H9 (cell line): ENCODE data around the gene HORMAD2. TPM values are rescaled to one million over a fixed set of nuclear protein-coding genes. Genes with fewer than 3 reads are reported as not detected.

Source experiments
- DNase-seq: peaks from one replicate; pipeline ENCODE4 v3.0.0-alpha.2; 2017
- H2AFZ ChIP-seq: one replicate; pipeline ENCODE4 v1.6.1; 2013; ENCODE audit warnings: mild to moderate bottlenecking, low read length, control low read depth, moderate library complexity
- H2AK5ac ChIP-seq: 2 replicates; pipeline ENCODE4 v1.6.1; 2013; ENCODE audit warnings: low read length, control low read depth, mixed read lengths; ENCODE audit not compliant: insufficient read length
- H2BK120ac ChIP-seq: one replicate; pipeline ENCODE4 v1.6.1; 2013; ENCODE audit warnings: low read depth, mild to moderate bottlenecking, low read length, control low read depth, inconsistent platforms; ENCODE audit not compliant: poor library complexity, severe bottlenecking
- H2BK12ac ChIP-seq: 2 replicates; pipeline ENCODE4 v1.6.1; 2013; ENCODE audit warnings: low read length, control low read depth, mixed read lengths, low read depth; ENCODE audit not compliant: insufficient read length
- H2BK15ac ChIP-seq: 2 replicates; pipeline ENCODE4 v1.6.1; 2013; ENCODE audit warnings: low read depth, low read length, control low read depth
- H2BK20ac ChIP-seq: one replicate; pipeline ENCODE4 v1.6.1; 2013; ENCODE audit warnings: low read depth, mild to moderate bottlenecking, low read length, control low read depth, inconsistent platforms; ENCODE audit not compliant: poor library complexity, severe bottlenecking
- H2BK5ac ChIP-seq: 2 replicates; pipeline ENCODE4 v1.6.1; 2013; ENCODE audit warnings: low read length, control low read depth, mixed read lengths; ENCODE audit not compliant: insufficient read length
- H3K14ac ChIP-seq: 2 replicates; pipeline ENCODE4 v1.6.1; 2013; ENCODE audit warnings: low read length, control low read depth; ENCODE audit not compliant: insufficient read depth
- H3K18ac ChIP-seq: 2 replicates; pipeline ENCODE4 v1.6.1; 2013; ENCODE audit warnings: low read depth, mild to moderate bottlenecking, mixed read lengths, low read length, control low read depth; ENCODE audit not compliant: insufficient read length
- H3K23ac ChIP-seq: 2 replicates; pipeline ENCODE4 v1.6.1; 2013; ENCODE audit warnings: low read length, control low read depth, mixed read lengths, low read depth; ENCODE audit not compliant: insufficient read length
- H3K23me2 ChIP-seq: 2 replicates; pipeline ENCODE4 v1.6.1; 2013; ENCODE audit warnings: low read depth, mild to moderate bottlenecking, mixed read lengths, low read length, control low read depth; ENCODE audit not compliant: insufficient read length, poor library complexity, severe bottlenecking
- H3K27ac ChIP-seq: 2 replicates; pipeline ENCODE4 v1.5.1; 2013; ENCODE audit warnings: low read length, control low read depth, mixed read lengths, low read depth; ENCODE audit not compliant: insufficient read length
- H3K27me3 ChIP-seq: 2 replicates; pipeline ENCODE4 v1.6.1; 2013; ENCODE audit warnings: low read length, control low read depth, inconsistent platforms; ENCODE audit not compliant: insufficient read depth
- H3K4ac ChIP-seq: 2 replicates; pipeline ENCODE4 v1.6.1; 2013; ENCODE audit warnings: low read depth, mild to moderate bottlenecking, control low read depth, inconsistent platforms, low read length, moderate library complexity
- H3K4me1 ChIP-seq: 2 replicates; pipeline ENCODE4 v1.6.1; 2013; ENCODE audit warnings: low read length, control low read depth, inconsistent platforms; ENCODE audit not compliant: insufficient read depth
- H3K4me2 ChIP-seq: 2 replicates; pipeline ENCODE4 v1.6.1; 2013; ENCODE audit warnings: low read length, control low read depth, mixed read lengths; ENCODE audit not compliant: insufficient read length, insufficient read depth
- H3K56ac ChIP-seq: 2 replicates; pipeline ENCODE4 v1.6.1; 2013; ENCODE audit warnings: low read depth, mild to moderate bottlenecking, mixed read lengths, low read length, control low read depth; ENCODE audit not compliant: insufficient read length
- H3K79me1 ChIP-seq: 2 replicates; pipeline ENCODE4 v1.6.1; 2013; ENCODE audit warnings: low read depth, mild to moderate bottlenecking, moderate library complexity, low read length, control low read depth, inconsistent platforms; ENCODE audit not compliant: insufficient read depth, poor library complexity, severe bottlenecking
- H3K79me2 ChIP-seq: 2 replicates; pipeline ENCODE4 v1.6.1; 2013; ENCODE audit warnings: low read length, control low read depth, inconsistent platforms; ENCODE audit not compliant: insufficient read depth
- H3K9ac ChIP-seq: 2 replicates; pipeline ENCODE4 v1.6.1; 2013; ENCODE audit warnings: low read length, control low read depth, mixed read lengths; ENCODE audit not compliant: insufficient read length; ENCODE audit errors: extremely low read depth
- H3K9me3 ChIP-seq: one replicate; pipeline ENCODE4 v1.6.1; 2013; ENCODE audit warnings: low read depth, low read length, inconsistent platforms; ENCODE audit not compliant: control insufficient read depth
- H3T11ph ChIP-seq: one replicate; pipeline ENCODE4 v1.6.1; 2013; ENCODE audit warnings: mild to moderate bottlenecking, low read length, control low read depth, inconsistent platforms
- H4K20me1 ChIP-seq: one replicate; pipeline ENCODE4 v1.6.1; 2013; ENCODE audit not compliant: control insufficient read depth, insufficient read length, insufficient read depth
- H4K5ac ChIP-seq: 2 replicates; pipeline ENCODE4 v1.6.1; 2013; ENCODE audit warnings: low read depth, mild to moderate bottlenecking, mixed read lengths, low read length, control low read depth; ENCODE audit not compliant: insufficient read length
- H4K8ac ChIP-seq: replicated peaks from 2 replicates; pipeline ENCODE4 v1.6.1; 2013; ENCODE audit warnings: low read length, control low read depth, mixed read lengths, low read depth; ENCODE audit not compliant: insufficient read length
- H4K91ac ChIP-seq: 2 replicates; pipeline ENCODE4 v1.6.1; 2013; ENCODE audit warnings: low read depth, mild to moderate bottlenecking, moderate library complexity, mixed read lengths, low read length, control low read depth; ENCODE audit not compliant: insufficient read length
- H3K27ac Mint-ChIP-seq, 3 experiments: 2 replicates in 2 of 3; 3 replicates in 1 of 3; pipeline ENCODE4 v1.8.0; 2020 to 2021; ENCODE audit warnings: mixed read lengths in 3 of 3, mild to moderate bottlenecking in 1 of 3, moderate library complexity in 1 of 3
- H3K27me3 Mint-ChIP-seq: 2 replicates; pipeline ENCODE4 v1.8.0; 2021; ENCODE audit warnings: low read depth, mild to moderate bottlenecking, moderate library complexity, mixed read lengths
- H3K36me3 Mint-ChIP-seq, 3 experiments: 2 replicates in 2 of 3; 3 replicates in 1 of 3; pipeline ENCODE4 v1.8.0; 2020 to 2021; ENCODE audit warnings: low read depth in 3 of 3, mixed read lengths in 3 of 3; ENCODE audit not compliant: insufficient read depth in 1 of 3
- H3K4me1 Mint-ChIP-seq, 2 experiments: 2 replicates each; pipeline ENCODE4 v1.8.0; 2020; ENCODE audit warnings: mixed read lengths in 2 of 2
- H3K4me3 Mint-ChIP-seq, 2 experiments: 2 replicates in 1 of 2; 3 replicates in 1 of 2; pipeline ENCODE4 v1.8.0; 2020 to 2021; ENCODE audit warnings: mild to moderate bottlenecking in 2 of 2, mixed read lengths in 2 of 2, moderate library complexity in 1 of 2
- H3K9me3 Mint-ChIP-seq, 2 experiments: 2 replicates in 1 of 2; 3 replicates in 1 of 2; pipeline ENCODE4 v1.8.0; 2020; ENCODE audit warnings: mild to moderate bottlenecking in 2 of 2, mixed read lengths in 2 of 2, moderate library complexity in 1 of 2
- CTCF ChIP-seq: fragments of 200-600 bp; sonication (generic); conservative IDR thresholded peaks from 3 replicates; pipeline ENCODE4 v1.8.0; 2021; ENCODE audit warnings: antibody characterized with exemption, mild to moderate bottlenecking
- WGBS: extraction: QIAGEN DNeasy Blood & Tissue Kit; methylation state at CpG from one replicate; pipeline ENCODE4 v1.1.7; 2013; ENCODE audit warnings: missing lambda C conversion rate, low lambda C conversion rate, mixed read lengths; ENCODE audit not compliant: insufficient read length; ENCODE audit errors: extremely low coverage; 5-methylcytosine and 5-hydroxymethylcytosine counted together
- total RNA-seq: library from RNA; stranded (reverse); gene quantifications from 2 replicates; pipeline ENCODE4 v1.2.1, GENCODE V29; 2021

The HORMAD2 gene
- total RNA-seq, 1 experiment from 2014 or later: not detected

GRCh38 chr22:30044881-30045493 is 35.3 kb upstream of the HORMAD2 start:
- Histone ChIP-seq H2BK120ac (no peak overlapping the region), H3K27ac (no peak overlapping the region), H4K5ac (no peak overlapping the region), H3K79me2 (no peaks in the 10 kb centered on the region), H3K23ac (no peak overlapping the region), H2BK12ac (no peak overlapping the region), H3K79me1 (no peaks in the 10 kb centered on the region), H3K4me2 (no peak overlapping the region), H3K23me2 (no peaks in the 10 kb centered on the region), H3K18ac (no peak overlapping the region), H3K56ac (no peak overlapping the region), H3K4me1 (no peaks in the 10 kb centered on the region), H4K8ac (no peak overlapping the region), H4K91ac (no peak overlapping the region), H2BK5ac (no peak overlapping the region), H3K9me3 (no peaks in the 10 kb centered on the region), H2AK5ac (no peak overlapping the region), H4K20me1 (no peaks in the 10 kb centered on the region), H2BK15ac (no peak overlapping the region), H3K4ac (no peak overlapping the region), H3K27me3 (no peaks in the 10 kb centered on the region), H3T11ph (no peak overlapping the region), H3K14ac (no peak overlapping the region), H3K9ac (no peak overlapping the region), H2AFZ (no peak overlapping the region), H2BK20ac (no peak overlapping the region)
- Mint-ChIP-seq H3K27ac (peak overlapping the region in 2 of 3 experiments; percentile 2 to 70; a peak in 1 of 7 replicates), H3K4me3 (no peak overlapping the region), H3K4me1 (no peaks in the 10 kb centered on the region), H3K27me3 (no peaks in the 10 kb centered on the region; the same call in 1 of the 2 replicates), H3K9me3 (no peaks in the 10 kb centered on the region), H3K36me3 (no peaks in the 10 kb centered on the region)
- TF ChIP-seq CTCF: no peak
- DNase-seq: no peak
- WGBS: no CpG with 5 or more reads among the region's 4 CpGs
